Measurements from ENCODE around the gene EIF4E2.

Gene EIF4E2

DNA sequence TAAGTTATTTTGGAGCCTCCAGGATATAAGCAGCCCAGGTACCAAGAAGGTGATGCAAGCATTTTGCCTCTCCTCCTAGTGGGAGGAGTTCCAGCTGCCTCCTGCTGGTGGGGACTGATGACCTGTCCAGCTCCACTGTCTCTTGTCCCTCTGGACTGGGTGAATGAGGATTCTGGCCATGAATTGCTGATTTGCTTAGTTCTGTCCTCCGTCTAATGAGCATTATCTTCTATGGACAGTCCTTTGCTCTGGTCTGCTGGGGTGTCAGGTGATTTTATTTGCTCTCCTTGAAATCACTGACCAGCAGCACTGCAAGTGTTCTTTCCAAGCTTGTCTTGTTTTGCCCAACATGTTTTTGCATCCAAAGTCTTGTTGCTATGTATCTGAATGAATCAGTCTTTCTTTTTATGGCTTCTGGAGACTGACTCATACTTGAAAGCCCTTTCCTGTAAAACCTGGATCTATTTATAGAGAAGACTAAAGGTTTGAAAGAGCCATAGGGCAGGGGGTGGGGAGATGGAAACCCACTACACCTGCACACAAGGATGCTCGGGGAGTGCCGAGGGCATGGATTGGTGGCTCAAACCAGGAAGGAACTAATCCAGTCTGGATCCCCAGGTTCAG is 42.4 kb downstream of the EIF4E2 start:
- no peaks in the 10 kb centered on the region for H3K9me3 ChIP-seq (ENCODE audit: control insufficient read depth in 5 of 5, low read length in 5 of 5)
- no peak overlapping the region for H3K9ac ChIP-seq (ENCODE audit: low read length in 5 of 5)
- H3K36me3 ChIP-seq (ENCODE audit: control insufficient read depth in 5 of 5, insufficient read depth in 5 of 5, low read length in 5 of 5): no peaks in the 10 kb centered on the region
- peaks cover 0 to 15% (median 11%) of the 10 kb centered on the region in 5 donors for H3K4me1 ChIP-seq (ENCODE audit: control insufficient read depth in 5 of 5, insufficient read depth in 5 of 5, low read length in 5 of 5)
- no peak overlapping the region for H3K27ac ChIP-seq (ENCODE audit: low read depth, low read length)
- H3K27me3 ChIP-seq (ENCODE audit: control insufficient read depth in 5 of 5, insufficient read depth in 4 of 5, low read length in 5 of 5): no peaks in the 10 kb centered on the region
- H3K4me3 ChIP-seq (ENCODE audit: low read depth in 1 of 5, low read length in 5 of 5): no peak overlapping the region

DNA sequence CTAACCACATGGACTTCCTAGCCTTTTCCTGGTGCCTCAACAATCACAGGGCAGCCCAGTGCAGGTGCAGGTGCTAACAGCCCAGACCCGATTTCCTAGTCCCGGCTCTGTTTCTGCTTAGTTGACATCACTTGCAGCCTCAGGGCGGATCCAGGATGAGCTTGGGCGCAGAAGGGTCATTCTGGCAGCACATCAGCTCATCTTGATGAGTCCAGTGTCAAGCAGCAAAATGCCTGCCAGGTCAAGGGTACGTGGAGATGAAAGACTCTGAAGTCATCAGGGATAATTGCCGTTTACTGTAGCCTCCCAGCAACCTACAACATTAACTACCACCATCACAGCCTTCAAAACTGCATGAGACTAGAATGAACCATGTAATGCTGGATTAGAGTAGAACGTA is 43.5 kb downstream of the EIF4E2 start:
- no peak overlapping the region for H3K27ac ChIP-seq (ENCODE audit: low read depth, low read length)
- no peaks in the 10 kb centered on the region for H3K36me3 ChIP-seq (ENCODE audit: control insufficient read depth in 5 of 5, insufficient read depth in 5 of 5, low read length in 5 of 5)
- H3K27me3 ChIP-seq (ENCODE audit: control insufficient read depth in 5 of 5, insufficient read depth in 4 of 5, low read length in 5 of 5): no peaks in the 10 kb centered on the region
- H3K9ac ChIP-seq (ENCODE audit: low read length in 5 of 5): no peak overlapping the region
- H3K4me1 ChIP-seq (ENCODE audit: control insufficient read depth in 5 of 5, insufficient read depth in 5 of 5, low read length in 5 of 5): peaks cover 0 to 7% (median 6%) of the 10 kb centered on the region in 5 donors
- H3K4me3 ChIP-seq (ENCODE audit: low read depth in 1 of 5, low read length in 5 of 5): no peak overlapping the region
- no peaks in the 10 kb centered on the region for H3K9me3 ChIP-seq (ENCODE audit: control insufficient read depth in 5 of 5, low read length in 5 of 5)

DNA sequence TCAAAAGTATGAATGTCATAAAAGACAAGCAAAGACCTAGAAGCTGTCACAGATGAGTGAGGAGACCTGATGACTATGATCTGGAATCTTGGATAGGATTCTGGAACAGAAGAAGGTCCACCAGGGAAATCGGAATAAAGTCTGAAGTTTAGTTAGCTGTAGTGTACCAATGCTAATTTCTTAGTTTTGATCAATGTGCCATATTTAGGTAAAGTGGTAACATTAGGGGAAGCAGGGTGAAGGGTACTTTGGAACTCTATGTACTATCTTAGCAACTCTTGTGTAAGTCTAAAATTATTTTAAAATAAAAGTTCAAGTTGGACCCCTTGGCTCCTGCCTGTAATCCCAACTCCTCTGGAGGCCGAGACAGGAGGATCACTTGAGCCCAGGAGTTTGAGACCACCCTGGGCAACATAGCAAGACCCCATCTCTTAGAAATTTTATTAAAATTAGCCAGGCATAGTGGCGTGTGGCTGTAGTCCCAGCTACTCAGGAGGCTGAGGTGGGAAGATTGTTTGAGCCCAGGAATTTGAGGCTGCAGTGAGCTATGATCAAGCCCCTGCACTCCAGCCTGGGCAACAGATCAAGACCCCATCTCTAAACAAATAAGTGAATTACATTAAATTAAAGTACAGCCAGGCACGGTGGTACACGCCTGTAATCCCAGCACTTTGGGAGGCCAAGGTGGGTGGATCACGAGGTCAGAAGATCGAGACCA is 47.0 kb downstream of the EIF4E2 start:
- Histone ChIP-seq H3K9me3 (ENCODE audit: control insufficient read depth in 5 of 5, low read length in 5 of 5) (no peaks in the 10 kb centered on the region), H3K4me3 (ENCODE audit: low read depth in 1 of 5, low read length in 5 of 5) (no peak overlapping the region), H3K27me3 (ENCODE audit: control insufficient read depth in 5 of 5, insufficient read depth in 4 of 5, low read length in 5 of 5) (no peaks in the 10 kb centered on the region), H3K4me1 (ENCODE audit: control insufficient read depth in 5 of 5, insufficient read depth in 5 of 5, low read length in 5 of 5) (no peaks in the 10 kb centered on the region), H3K27ac (ENCODE audit: low read depth, low read length) (no peak overlapping the region), H3K36me3 (ENCODE audit: control insufficient read depth in 5 of 5, insufficient read depth in 5 of 5, low read length in 5 of 5) (no peaks in the 10 kb centered on the region), H3K9ac (ENCODE audit: low read length in 5 of 5) (no peak overlapping the region)

DNA sequence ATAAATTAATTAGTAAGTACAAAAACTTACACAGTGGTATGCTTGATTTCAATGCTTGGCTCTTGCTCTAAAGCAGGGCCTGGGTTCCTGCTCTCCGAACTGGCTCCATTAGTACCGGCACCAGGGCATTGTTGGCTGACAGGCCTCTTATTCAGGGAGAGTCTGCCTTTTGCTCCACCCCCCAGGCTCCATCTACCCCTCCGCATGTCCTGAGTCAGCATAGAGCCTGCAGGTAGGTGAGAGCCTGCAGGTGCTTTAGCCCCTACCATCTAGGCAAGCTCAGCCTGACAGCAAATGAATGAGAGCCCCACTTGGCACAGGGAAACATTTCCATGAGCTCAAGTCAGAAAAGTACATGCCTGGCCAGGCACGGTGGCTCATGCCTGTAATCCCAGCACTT is 47.8 kb downstream of the EIF4E2 start:
- H3K36me3 ChIP-seq (ENCODE audit: control insufficient read depth in 5 of 5, insufficient read depth in 5 of 5, low read length in 5 of 5): no peaks in the 10 kb centered on the region
- H3K9me3 ChIP-seq (ENCODE audit: control insufficient read depth in 5 of 5, low read length in 5 of 5): no peaks in the 10 kb centered on the region
- no peak overlapping the region for H3K4me3 ChIP-seq (ENCODE audit: low read depth in 1 of 5, low read length in 5 of 5)
- no peak overlapping the region for H3K9ac ChIP-seq (ENCODE audit: low read length in 5 of 5)
- no peaks in the 10 kb centered on the region for H3K27me3 ChIP-seq (ENCODE audit: control insufficient read depth in 5 of 5, insufficient read depth in 4 of 5, low read length in 5 of 5)
- no peak overlapping the region for H3K27ac ChIP-seq (ENCODE audit: low read depth, low read length)
- H3K4me1 ChIP-seq (ENCODE audit: control insufficient read depth in 5 of 5, insufficient read depth in 5 of 5, low read length in 5 of 5): no peaks in the 10 kb centered on the region

DNA sequence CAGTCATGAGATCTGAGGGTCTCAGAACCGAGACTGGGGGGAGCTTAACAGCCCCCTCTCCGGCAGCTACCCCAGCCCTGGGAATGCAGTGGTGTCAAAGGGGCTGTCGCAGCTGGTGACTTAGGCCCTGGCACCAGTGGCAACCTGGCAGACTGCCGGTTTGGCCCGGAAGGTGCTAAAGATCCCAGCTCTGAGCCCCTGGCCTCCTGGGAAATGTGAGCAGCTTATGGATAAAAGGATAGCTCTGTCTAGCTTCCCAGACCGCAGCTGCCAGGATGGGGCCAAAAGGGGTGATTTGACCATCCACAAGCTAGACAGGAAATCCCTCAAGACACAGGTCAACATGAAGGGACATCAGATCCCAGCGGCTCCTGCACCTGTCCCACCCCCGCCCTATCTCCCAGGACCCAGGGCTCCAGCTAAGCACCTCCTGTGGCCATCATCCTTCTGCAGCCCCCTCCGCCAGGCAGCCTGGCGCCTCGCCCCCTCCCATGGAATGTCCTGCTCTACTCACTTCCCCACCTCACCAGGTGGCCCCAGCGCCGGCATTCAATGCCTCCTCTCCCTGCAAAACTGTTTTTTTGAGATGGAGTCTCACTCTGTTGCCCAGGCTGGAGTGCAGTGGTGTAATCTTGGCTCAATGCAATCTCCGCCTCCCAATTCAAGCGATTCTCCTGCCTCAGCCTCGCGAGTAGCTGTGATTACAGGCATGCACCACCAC is 49.7 kb downstream of the EIF4E2 start:
- H3K9ac ChIP-seq (ENCODE audit: low read length in 5 of 5): no peak overlapping the region
- H3K27ac ChIP-seq (ENCODE audit: low read depth, low read length): no peak overlapping the region
- no peaks in the 10 kb centered on the region for H3K27me3 ChIP-seq (ENCODE audit: control insufficient read depth in 5 of 5, insufficient read depth in 4 of 5, low read length in 5 of 5)
- no peak overlapping the region for H3K4me3 ChIP-seq (ENCODE audit: low read depth in 1 of 5, low read length in 5 of 5)
- no peaks in the 10 kb centered on the region for H3K4me1 ChIP-seq (ENCODE audit: control insufficient read depth in 5 of 5, insufficient read depth in 5 of 5, low read length in 5 of 5)
- no peaks in the 10 kb centered on the region for H3K9me3 ChIP-seq (ENCODE audit: control insufficient read depth in 5 of 5, low read length in 5 of 5)
- no peaks in the 10 kb centered on the region for H3K36me3 ChIP-seq (ENCODE audit: control insufficient read depth in 5 of 5, insufficient read depth in 5 of 5, low read length in 5 of 5)

DNA sequence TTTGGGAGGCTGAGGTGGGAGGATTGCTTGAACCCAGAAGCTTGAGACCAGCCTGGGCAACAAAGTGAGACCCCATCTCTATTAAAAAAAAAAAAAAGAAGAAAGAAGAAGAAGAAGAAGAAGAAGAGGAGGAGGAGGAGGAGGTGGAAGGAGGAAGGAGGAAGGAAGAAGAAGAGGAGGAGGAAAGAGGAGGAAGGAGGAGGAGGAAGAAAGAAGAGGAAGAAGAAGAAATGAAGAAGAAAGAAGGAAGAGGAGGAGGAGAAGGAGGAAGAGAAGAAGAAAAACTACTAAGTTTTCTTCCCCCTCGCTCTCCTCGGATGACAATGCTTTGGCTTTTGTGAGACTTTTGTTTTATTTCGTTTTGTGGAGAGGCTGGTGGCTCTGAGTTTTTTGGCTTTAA is 52.8 kb downstream of the EIF4E2 start:
- H3K27me3 ChIP-seq (ENCODE audit: control insufficient read depth in 5 of 5, insufficient read depth in 4 of 5, low read length in 5 of 5): no peaks in the 10 kb centered on the region
- no peaks in the 10 kb centered on the region for H3K36me3 ChIP-seq (ENCODE audit: control insufficient read depth in 5 of 5, insufficient read depth in 5 of 5, low read length in 5 of 5)
- no peak overlapping the region for H3K4me3 ChIP-seq (ENCODE audit: low read depth in 1 of 5, low read length in 5 of 5)
- peaks cover 0 to 11% (median 3%) of the 10 kb centered on the region in 5 donors for H3K4me1 ChIP-seq (ENCODE audit: control insufficient read depth in 5 of 5, insufficient read depth in 5 of 5, low read length in 5 of 5)
- no peaks in the 10 kb centered on the region for H3K9me3 ChIP-seq (ENCODE audit: control insufficient read depth in 5 of 5, low read length in 5 of 5)
- H3K9ac ChIP-seq (ENCODE audit: low read length in 5 of 5): no peak overlapping the region
- H3K27ac ChIP-seq (ENCODE audit: low read depth, low read length): no peak overlapping the region

DNA sequence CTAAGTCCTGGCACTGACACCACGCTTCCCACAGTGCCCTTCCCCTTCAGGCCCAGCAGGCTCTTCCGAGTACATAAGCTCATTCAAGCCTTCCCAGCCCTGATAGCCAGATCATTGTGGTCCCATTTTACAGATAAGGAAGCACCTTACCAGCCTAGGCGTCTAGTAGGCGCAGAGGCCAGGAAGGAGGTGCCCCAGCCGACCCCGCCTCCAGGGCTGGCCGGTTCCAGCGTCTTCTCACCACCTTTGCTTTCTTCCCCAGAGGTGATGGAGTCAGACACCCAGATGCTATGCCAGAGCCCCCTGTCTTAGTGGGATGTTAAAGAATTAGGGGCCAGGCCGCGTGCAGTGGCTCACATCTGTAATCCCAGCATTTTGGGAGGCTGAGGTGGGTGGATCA is 54.0 kb downstream of the EIF4E2 start:
- Histone ChIP-seq H3K27me3 (ENCODE audit: control insufficient read depth in 5 of 5, insufficient read depth in 4 of 5, low read length in 5 of 5) (no peaks in the 10 kb centered on the region), H3K4me3 (ENCODE audit: low read depth in 1 of 5, low read length in 5 of 5) (no peak overlapping the region), H3K36me3 (ENCODE audit: control insufficient read depth in 5 of 5, insufficient read depth in 5 of 5, low read length in 5 of 5) (no peaks in the 10 kb centered on the region), H3K27ac (ENCODE audit: low read depth, low read length) (no peak overlapping the region), H3K9ac (ENCODE audit: low read length in 5 of 5) (no peak overlapping the region), H3K4me1 (ENCODE audit: control insufficient read depth in 5 of 5, insufficient read depth in 5 of 5, low read length in 5 of 5) (peaks cover 0 to 11% (median 3%) of the 10 kb centered on the region in 5 donors), H3K9me3 (ENCODE audit: control insufficient read depth in 5 of 5, low read length in 5 of 5) (no peaks in the 10 kb centered on the region)

DNA sequence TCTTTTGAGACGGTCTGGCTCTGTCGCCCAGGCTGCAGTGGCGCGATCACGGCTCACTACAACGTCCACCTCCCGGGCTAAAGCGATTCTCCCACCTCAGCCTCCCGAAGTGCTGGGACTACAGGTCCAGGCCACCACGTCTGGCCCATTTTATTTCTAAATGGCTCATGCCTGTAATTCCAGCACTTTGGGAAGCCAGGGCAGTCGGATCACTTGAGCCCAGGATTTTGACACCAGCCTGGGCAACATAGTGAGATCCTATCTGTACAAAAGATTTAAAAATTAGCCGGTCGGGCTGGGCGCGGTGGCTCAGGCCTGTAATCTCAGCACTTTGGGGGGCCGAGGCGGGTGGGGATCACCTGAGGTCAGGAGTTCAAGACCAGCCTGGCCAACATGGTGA is 56.5 kb downstream of the EIF4E2 start:
- H3K4me1 ChIP-seq (ENCODE audit: control insufficient read depth in 5 of 5, insufficient read depth in 5 of 5, low read length in 5 of 5): peaks cover 0 to 13% (median 6%) of the 10 kb centered on the region in 5 donors
- H3K27me3 ChIP-seq (ENCODE audit: control insufficient read depth in 5 of 5, insufficient read depth in 4 of 5, low read length in 5 of 5): no peaks in the 10 kb centered on the region
- no peaks in the 10 kb centered on the region for H3K36me3 ChIP-seq (ENCODE audit: control insufficient read depth in 5 of 5, insufficient read depth in 5 of 5, low read length in 5 of 5)
- no peak overlapping the region for H3K4me3 ChIP-seq (ENCODE audit: low read depth in 1 of 5, low read length in 5 of 5)
- H3K9me3 ChIP-seq (ENCODE audit: control insufficient read depth in 5 of 5, low read length in 5 of 5): no peaks in the 10 kb centered on the region
- H3K9ac ChIP-seq (ENCODE audit: low read length in 5 of 5): no peak overlapping the region
- H3K27ac ChIP-seq (ENCODE audit: low read depth, low read length): no peak overlapping the region

DNA sequence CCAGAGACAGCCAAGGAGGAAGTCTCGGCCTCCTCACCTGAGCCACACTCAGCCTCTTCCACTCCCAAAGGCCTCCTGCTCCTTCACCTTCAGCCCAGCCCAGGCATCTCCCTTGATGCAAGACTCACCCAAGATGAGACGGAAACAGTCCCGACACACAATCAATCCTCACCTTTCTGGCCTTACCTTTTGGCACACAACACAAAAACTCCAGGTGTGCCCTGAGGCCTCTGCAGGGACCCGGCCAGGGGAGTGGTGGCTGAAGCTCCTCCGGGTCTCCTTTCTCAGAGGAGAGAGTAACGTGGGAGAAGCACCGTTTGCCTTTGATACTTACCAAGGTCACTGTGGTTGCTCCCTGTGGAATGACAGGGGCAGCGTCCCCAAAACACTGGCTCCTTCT is 59.1 kb downstream of the EIF4E2 start:
- H3K27ac ChIP-seq (ENCODE audit: low read depth, low read length): no peak overlapping the region
- no peaks in the 10 kb centered on the region for H3K9me3 ChIP-seq (ENCODE audit: control insufficient read depth in 5 of 5, low read length in 5 of 5)
- H3K4me3 ChIP-seq (ENCODE audit: low read depth in 1 of 5, low read length in 5 of 5): no peak overlapping the region
- H3K9ac ChIP-seq (ENCODE audit: low read length in 5 of 5): no peak overlapping the region
- no peaks in the 10 kb centered on the region for H3K27me3 ChIP-seq (ENCODE audit: control insufficient read depth in 5 of 5, insufficient read depth in 4 of 5, low read length in 5 of 5)
- H3K36me3 ChIP-seq (ENCODE audit: control insufficient read depth in 5 of 5, insufficient read depth in 5 of 5, low read length in 5 of 5): no peaks in the 10 kb centered on the region
- peaks cover 0 to 13% (median 6%) of the 10 kb centered on the region in 5 donors for H3K4me1 ChIP-seq (ENCODE audit: control insufficient read depth in 5 of 5, insufficient read depth in 5 of 5, low read length in 5 of 5)

DNA sequence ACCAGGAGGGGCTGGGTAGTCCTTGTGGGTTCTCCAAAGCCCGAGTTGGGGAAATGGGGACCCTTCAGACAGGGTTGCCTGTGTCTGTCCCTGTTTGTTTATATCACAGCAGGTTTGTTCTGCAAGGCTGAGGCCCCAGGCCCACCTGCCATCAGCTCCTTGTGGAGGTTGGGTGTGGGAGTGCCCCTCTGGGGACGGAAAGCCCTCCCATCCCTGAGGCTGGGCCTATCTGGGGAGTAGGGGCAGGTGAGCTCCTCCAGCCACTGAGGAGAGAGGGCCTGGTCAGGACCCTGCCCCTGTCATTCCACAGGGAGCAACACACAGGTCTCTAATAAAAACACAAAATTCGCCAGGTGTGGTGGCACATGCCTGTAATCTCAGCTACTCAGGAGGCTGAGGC is 59.6 kb downstream of the EIF4E2 start:
- Histone ChIP-seq H3K9me3 (ENCODE audit: control insufficient read depth in 5 of 5, low read length in 5 of 5) (no peaks in the 10 kb centered on the region), H3K4me1 (ENCODE audit: control insufficient read depth in 5 of 5, insufficient read depth in 5 of 5, low read length in 5 of 5) (peaks cover 0 to 13% (median 6%) of the 10 kb centered on the region in 5 donors), H3K36me3 (ENCODE audit: control insufficient read depth in 5 of 5, insufficient read depth in 5 of 5, low read length in 5 of 5) (no peaks in the 10 kb centered on the region), H3K27ac (ENCODE audit: low read depth, low read length) (no peak overlapping the region), H3K27me3 (ENCODE audit: control insufficient read depth in 5 of 5, insufficient read depth in 4 of 5, low read length in 5 of 5) (no peaks in the 10 kb centered on the region), H3K9ac (ENCODE audit: low read length in 5 of 5) (no peak overlapping the region), H3K4me3 (ENCODE audit: low read depth in 1 of 5, low read length in 5 of 5) (no peak overlapping the region)
